BLaER1 (cell line): ENCODE measurements around the gene PTGIS.
A peak's percentile ranks its signal among the peaks of the same experiment; 100 is the strongest.

ENCODE experiments used
- H3K27ac ChIP-seq: shearing (Covaris generic); formaldehyde crosslinking; 2 replicates; pipeline ENCODE4 v1.8.1; 2022
- H3K27me3 ChIP-seq: shearing (Covaris generic); formaldehyde crosslinking; 2 replicates; pipeline ENCODE4 v1.8.1; 2022
- H3K36me3 ChIP-seq: shearing (Covaris generic); formaldehyde crosslinking; 2 replicates; pipeline ENCODE4 v1.8.1; 2022
- H3K4me1 ChIP-seq: shearing (Covaris generic); formaldehyde crosslinking; 2 replicates; pipeline ENCODE4 v1.8.1; 2022
- H3K4me2 ChIP-seq: shearing (Covaris generic); formaldehyde crosslinking; 2 replicates; pipeline ENCODE4 v1.8.1; 2022
- H3K4me3 ChIP-seq: shearing (Covaris generic); formaldehyde crosslinking; 2 replicates; pipeline ENCODE4 v1.8.1; 2022
- H3K9ac ChIP-seq: shearing (Covaris generic); formaldehyde crosslinking; 2 replicates; pipeline ENCODE4 v1.8.1; 2022
- H3K9me3 ChIP-seq: shearing (Covaris generic); formaldehyde crosslinking; 2 replicates; pipeline ENCODE4 v1.8.1; 2022
- H4K20me1 ChIP-seq: shearing (Covaris generic); formaldehyde crosslinking; 2 replicates; pipeline ENCODE4 v1.8.1; 2022
- Cebpa-rat ChIP-seq: shearing (Covaris generic); IDR thresholded peaks from 2 replicates; pipeline ENCODE4 v1.8.1; 2022

Gene PTGIS

GRCh38 chr20:49579874-49580812 lies 12.2 kb upstream of the PTGIS start:
- Histone ChIP-seq H3K36me3 (no peaks in the 10 kb centered on the region), H3K9ac (no peak overlapping the region), H3K9me3 (peaks cover 13% of the 10 kb centered on the region), H3K4me1 (peaks cover 61% of the 10 kb centered on the region), H4K20me1 (no peaks in the 10 kb centered on the region), H3K4me2 (0 out of 2 replicates have a peak overlapping the region, but pooled peaks have one; percentile 6), H3K27me3 (no peaks in the 10 kb centered on the region), H3K27ac (no peak overlapping the region), H3K4me3 (no peak overlapping the region)
- no peak for TF ChIP-seq Cebpa-rat

GRCh38 chr20:49579195-49579594 lies 11.3 kb upstream of the PTGIS start:
- Histone ChIP-seq H3K4me3 (no peak overlapping the region), H3K36me3 (no peaks in the 10 kb centered on the region), H3K9me3 (peaks cover 13% of the 10 kb centered on the region), H3K4me2 (peak overlapping the region; percentile 62), H3K27me3 (no peaks in the 10 kb centered on the region), H4K20me1 (no peaks in the 10 kb centered on the region), H3K9ac (no peak overlapping the region), H3K27ac (no peak overlapping the region), H3K4me1 (peaks cover 61% of the 10 kb centered on the region)
- no peak for TF ChIP-seq Cebpa-rat

GRCh38 chr20:49578436-49578835 lies 10.5 kb upstream of the PTGIS start:
- Histone ChIP-seq H3K9me3 (peaks cover 13% of the 10 kb centered on the region), H3K36me3 (no peaks in the 10 kb centered on the region), H4K20me1 (no peaks in the 10 kb centered on the region), H3K4me2 (peak overlapping the region; percentile 62), H3K4me1 (peaks cover 68% of the 10 kb centered on the region), H3K9ac (no peak overlapping the region), H3K27ac (no peak overlapping the region), H3K4me3 (no peak overlapping the region), H3K27me3 (no peaks in the 10 kb centered on the region)
- TF ChIP-seq Cebpa-rat = no peak

- no peaks in the 10 kb centered on the region for H4K20me1 ChIP-seq
- H3K9me3 ChIP-seq = peaks cover 5% of the 10 kb centered on the region
- peak overlapping the region; percentile 93 for H3K4me2 ChIP-seq
- peak overlapping the region; percentile 23; the same call in 1 of the 2 replicates for H3K9ac ChIP-seq
- no peak for TF ChIP-seq Cebpa-rat
- peak overlapping the region; percentile 42; the same call in 1 of the 2 replicates for H3K27ac ChIP-seq
- H3K4me1 ChIP-seq = peaks cover 96% of the 10 kb centered on the region
- H3K4me3 ChIP-seq = no peak overlapping the region
- H3K27me3 ChIP-seq = no peaks in the 10 kb centered on the region
- H3K36me3 ChIP-seq = no peaks in the 10 kb centered on the region
Observed at GRCh38 chr20:49575551-49576060, 7.7 kb upstream of the PTGIS start.

GRCh38 chr20:49573900-49574416 lies 6.0 kb upstream of the PTGIS start:
- peak overlapping the region; percentile 49; the same call in 1 of the 2 replicates for H3K4me3 ChIP-seq
- peak overlapping the region; percentile 83 for H3K27ac ChIP-seq
- no peaks in the 10 kb centered on the region for H3K27me3 ChIP-seq
- H3K9ac ChIP-seq = peak overlapping the region; percentile 71; the same call in 1 of the 2 replicates
- no peaks in the 10 kb centered on the region for H3K36me3 ChIP-seq
- peaks cover 100% of the 10 kb centered on the region for H3K4me1 ChIP-seq
- H3K4me2 ChIP-seq = peak overlapping the region; percentile 93
- H4K20me1 ChIP-seq = no peaks in the 10 kb centered on the region
- no peak for TF ChIP-seq Cebpa-rat
- peaks cover 5% of the 10 kb centered on the region for H3K9me3 ChIP-seq

- peak overlapping the region; percentile 93 for H3K4me2 ChIP-seq
- H3K4me3 ChIP-seq = peak overlapping the region; percentile 49; the same call in 1 of the 2 replicates
- peaks cover 5% of the 10 kb centered on the region for H3K9me3 ChIP-seq
- peak overlapping the region; percentile 71 for H3K9ac ChIP-seq
- no peaks in the 10 kb centered on the region for H3K36me3 ChIP-seq
- peak overlapping the region; percentile 83 for H3K27ac ChIP-seq
- H3K4me1 ChIP-seq = peaks cover 96% of the 10 kb centered on the region
- TF ChIP-seq Cebpa-rat = no peak
- peaks cover 6% of the 10 kb centered on the region for H3K27me3 ChIP-seq
- H4K20me1 ChIP-seq = no peaks in the 10 kb centered on the region
Observed at GRCh38 chr20:49572857-49573256, 4.9 kb upstream of the PTGIS start.

- no peaks in the 10 kb centered on the region for H4K20me1 ChIP-seq
- peaks cover 15% of the 10 kb centered on the region for H3K27me3 ChIP-seq
- no peak for TF ChIP-seq Cebpa-rat
- peak overlapping the region; percentile 93; the same call in 1 of the 2 replicates for H3K4me2 ChIP-seq
- H3K9ac ChIP-seq = no peak overlapping the region
- H3K9me3 ChIP-seq = peaks cover 4% of the 10 kb centered on the region
- H3K27ac ChIP-seq = peak overlapping the region; percentile 83; the same call in 1 of the 2 replicates
- peaks cover 88% of the 10 kb centered on the region for H3K4me1 ChIP-seq
- H3K36me3 ChIP-seq = no peaks in the 10 kb centered on the region
- no peak overlapping the region for H3K4me3 ChIP-seq
Observed at GRCh38 chr20:49571553-49571835, 3.6 kb upstream of the PTGIS start.

- Histone ChIP-seq H3K4me3 (no peak overlapping the region), H3K9ac (no peak overlapping the region), H4K20me1 (no peaks in the 10 kb centered on the region), H3K4me2 (peak overlapping the region; percentile 93; the same call in 1 of the 2 replicates), H3K9me3 (no peaks in the 10 kb centered on the region), H3K27me3 (peaks cover 15% of the 10 kb centered on the region), H3K27ac (peak overlapping the region; percentile 83; the same call in 1 of the 2 replicates), H3K36me3 (no peaks in the 10 kb centered on the region), H3K4me1 (peaks cover 83% of the 10 kb centered on the region)
- no peak for TF ChIP-seq Cebpa-rat
Observed at GRCh38 chr20:49570828-49571552, 3.1 kb upstream of the PTGIS start.

GRCh38 chr20:49570161-49570827 lies 2.4 kb upstream of the PTGIS start:
- no peak overlapping the region for H3K27ac ChIP-seq
- H3K9ac ChIP-seq = no peak overlapping the region

More at GRCh38 chr20:49570161-49570827, 2.4 kb upstream of the PTGIS start:
- H3K36me3 ChIP-seq = no peaks in the 10 kb centered on the region
- no peaks in the 10 kb centered on the region for H4K20me1 ChIP-seq
- H3K9me3 ChIP-seq = no peaks in the 10 kb centered on the region
- TF ChIP-seq Cebpa-rat = no peak
- H3K4me3 ChIP-seq = no peak overlapping the region
- peaks cover 76% of the 10 kb centered on the region for H3K4me1 ChIP-seq
- peaks cover 15% of the 10 kb centered on the region for H3K27me3 ChIP-seq
- H3K4me2 ChIP-seq = no peak overlapping the region
